Measurements from ENCODE around the gene CLDN6.

- TF ChIP-seq EZH2phosphoT487 (IDR thresholded peaks at IDR 0.05; ENCODE audit: borderline replicate concordance, low read length), result no peak
- no peak for TF ChIP-seq CTCF (IDR thresholded peaks at IDR 0.05; ENCODE audit: low read depth, low read length, poor library complexity, severe bottlenecking)
Measured at GRCh38 chr16:3066440-3066748, 48.4 kb upstream of the CLDN6 start.
